Thyroid gland (tissue), 4 donors: Measurements from ENCODE around the gene GKAP1. TPM values are rescaled to one million over a fixed set of nuclear protein-coding genes. Genes with fewer than 3 reads are reported as not detected.

ENCODE experiments used
- DNase-seq, 2 donors: peaks; one replicate each; pipeline ENCODE4 v3.0.0-alpha.2; 2019
- H3K27ac ChIP-seq, 3 donors: fragments of 200-600 bp; sonication (generic); 1 replicate in 2 of 3; 2 replicates in 1 of 3; pipeline ENCODE4 v1.5.1; 2016 to 2019; ENCODE audit warnings: mild to moderate bottlenecking in 1 of 3, moderate library complexity in 1 of 3
- H3K27me3 ChIP-seq: fragments of 200-600 bp; sonication (generic); one replicate; pipeline ENCODE4 v1.5.1; 2019
- H3K36me3 ChIP-seq, 2 donors: fragments of 200-600 bp; sonication (generic); one replicate each; pipeline ENCODE4 v1.5.1; 2016 to 2019
- H3K4me1 ChIP-seq, 2 donors: fragments of 200-600 bp; sonication (generic); one replicate each; pipeline ENCODE4 v1.5.1; 2017 to 2019
- H3K4me3 ChIP-seq, 3 donors: fragments of 200-600 bp; sonication (generic); replicated peaks in 1 of 3; 1 replicate in 2 of 3; 2 replicates in 1 of 3; pipeline ENCODE4 v1.5.1; 2016; ENCODE audit warnings: mild to moderate bottlenecking in 1 of 3
- H3K9me3 ChIP-seq: fragments of 200-600 bp; sonication (generic); one replicate; pipeline ENCODE4 v1.5.1; 2017
- CTCF ChIP-seq, 6 experiments: fragments of 200-600 bp in 3 of 6; fragments of 450-650 bp in 3 of 6; sonication (generic) in 3 of 6; IDR thresholded peaks; one replicate each; pipeline ENCODE4 v1.5.1; 2016 to 2019; ENCODE audit warnings: antibody characterized with exemption in 6 of 6, mild to moderate bottlenecking in 2 of 6, inconsistent platforms in 1 of 6, moderate library complexity in 1 of 6
- POLR2A ChIP-seq, 2 donors: fragments of 450-650 bp; IDR thresholded peaks; one replicate each; pipeline ENCODE4 v1.6.1; 2017; ENCODE audit warnings: antibody characterized with exemption in 2 of 2, mild to moderate bottlenecking in 2 of 2, moderate library complexity in 1 of 2
- WGBS, 2 donors: methylation state at CpG; one replicate each; pipeline ENCODE4 v1.1.5; 2017; 5-methylcytosine and 5-hydroxymethylcytosine counted together
- intact Hi-C: fragments of 100-400 bp; cut with DNase I; formaldehyde crosslinking; loops from one replicate; pipeline ENCODE4 v1.15.1; 2023
- total RNA-seq, 4 donors: library from RNA; depleted of rRNA; stranded (reverse); fragments of >200 nt; gene quantifications; one replicate each; pipeline ENCODE4 v1.2.3, GENCODE V29; 2016

Gene GKAP1
- total RNA-seq, 4 donors from 2014 or later = 15.5 to 24.3 (median 19.0) TPM

DNA sequence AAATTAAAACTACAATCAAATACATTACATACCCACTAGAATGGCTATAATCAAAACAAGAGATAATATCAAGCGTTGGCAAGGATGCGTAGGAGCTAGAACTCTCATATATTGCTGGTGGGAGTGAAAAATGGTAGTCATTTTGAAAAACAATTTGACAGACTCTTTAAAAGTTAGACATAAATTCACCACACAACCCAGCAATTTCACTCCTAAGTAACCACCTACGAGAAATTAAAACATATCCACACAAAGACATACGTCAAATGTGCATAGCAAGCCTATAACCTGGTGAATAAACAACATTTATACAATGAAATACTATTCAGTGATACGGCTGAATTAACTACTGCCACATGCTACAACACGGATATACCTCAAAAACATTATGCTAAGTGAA is 44.7 kb downstream of the GKAP1 start:
- WGBS, 2 donors = 90 to 95% methylated on average over 6 of the region's 6 CpGs
- no peak overlapping the region for H3K4me3 ChIP-seq
- no peaks in the 10 kb centered on the region for H3K27me3 ChIP-seq
- intact Hi-C loops = no loop called here
- no peak for DNase-seq
- no peaks in the 10 kb centered on the region for H3K36me3 ChIP-seq
- no peak for TF ChIP-seq POLR2A (IDR thresholded peaks at IDR 0.05)
- no peak for TF ChIP-seq CTCF (IDR thresholded peaks at IDR 0.05)
- H3K9me3 ChIP-seq = no peaks in the 10 kb centered on the region
- H3K4me1 ChIP-seq = no peaks in the 10 kb centered on the region
- H3K27ac ChIP-seq = no peak overlapping the region

- no peaks in the 10 kb centered on the region for H3K9me3 ChIP-seq
- no peak overlapping the region for H3K27ac ChIP-seq
- H3K36me3 ChIP-seq = no peaks in the 10 kb centered on the region
- DNase-seq = no peak
- H3K4me1 ChIP-seq = no peaks in the 10 kb centered on the region
- intact Hi-C loops = no loop called here
- WGBS, 2 donors = 93 to 94% methylated on average over 4 to 5 of the region's 5 CpGs
- H3K4me3 ChIP-seq = no peak overlapping the region
- H3K27me3 ChIP-seq = no peaks in the 10 kb centered on the region
- TF ChIP-seq CTCF (IDR thresholded peaks at IDR 0.05) = no peak
- TF ChIP-seq POLR2A (IDR thresholded peaks at IDR 0.05) = no peak
These were observed 52.2 kb downstream of the GKAP1 start for GRCh38 chr9:83765376-83765775.

- H3K4me1 ChIP-seq = no peaks in the 10 kb centered on the region
- no peaks in the 10 kb centered on the region for H3K27me3 ChIP-seq
- H3K4me3 ChIP-seq = no peak overlapping the region
- intact Hi-C loops = no loop called here
- no peak for DNase-seq
- H3K36me3 ChIP-seq = peaks cover 4 to 5% of the 10 kb centered on the region in 2 donors
- no peak overlapping the region for H3K27ac ChIP-seq
- TF ChIP-seq POLR2A (IDR thresholded peaks at IDR 0.05) (no peak), CTCF (IDR thresholded peaks at IDR 0.05) (no peak)
- no peaks in the 10 kb centered on the region for H3K9me3 ChIP-seq
These were observed 63.1 kb downstream of the GKAP1 start for GRCh38 chr9:83754383-83754977.

DNA sequence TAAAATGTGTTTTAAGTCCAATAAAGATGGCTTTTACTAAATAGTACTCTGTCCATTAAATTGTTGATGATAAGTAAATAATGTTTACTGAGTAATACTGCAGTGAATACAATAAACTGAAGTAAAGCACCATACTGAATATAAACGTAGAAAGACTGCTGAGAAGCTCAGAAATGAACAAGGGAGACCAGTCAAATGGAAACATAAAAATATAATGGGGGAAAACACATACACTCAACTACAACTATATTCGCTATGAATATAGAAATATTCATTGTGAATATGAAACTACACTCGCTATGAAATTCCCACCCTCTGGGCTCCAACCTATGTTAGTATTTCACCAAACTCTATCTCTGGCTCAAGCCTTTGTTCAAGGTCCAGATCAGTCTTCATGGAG is 67.9 kb downstream of the GKAP1 start:
- H3K27ac ChIP-seq = no peak overlapping the region
- WGBS, 2 donors = 92% methylated on average over 3 of the region's 3 CpGs
- no peak overlapping the region for H3K4me3 ChIP-seq
- no peaks in the 10 kb centered on the region for H3K9me3 ChIP-seq
- no peak for DNase-seq
- no peaks in the 10 kb centered on the region for H3K4me1 ChIP-seq
- intact Hi-C loops = no loop called here
- TF ChIP-seq POLR2A (IDR thresholded peaks at IDR 0.05) (no peak), CTCF (IDR thresholded peaks at IDR 0.05) (no peak)
- no peaks in the 10 kb centered on the region for H3K27me3 ChIP-seq
- H3K36me3 ChIP-seq = peaks cover 4 to 5% of the 10 kb centered on the region in 2 donors

- Histone ChIP-seq H3K27me3 (no peaks in the 10 kb centered on the region), H3K4me3 (no peak overlapping the region), H3K9me3 (no peaks in the 10 kb centered on the region), H3K4me1 (no peaks in the 10 kb centered on the region), H3K27ac (no peak overlapping the region), H3K36me3 (peaks cover 0 to 3% of the 10 kb centered on the region in 2 donors)
- intact Hi-C loops = no loop called here
- TF ChIP-seq POLR2A (IDR thresholded peaks at IDR 0.05) (no peak), CTCF (IDR thresholded peaks at IDR 0.05) (no peak)
- WGBS, 2 donors = 93 to 98% methylated on average over 1 of the region's 1 CpG
- no peak for DNase-seq
These were observed 73.4 kb downstream of the GKAP1 start for GRCh38 chr9:83744206-83744605.
